ENCODE measurements around the gene PTCD3.

Gene PTCD3

GRCh38 chr2:86147793-86148192 is 41.8 kb downstream of the PTCD3 start:
- DNase-seq: no peak

GRCh38 chr2:86150502-86150901 is 44.5 kb downstream of the PTCD3 start:
- no peak for DNase-seq

GRCh38 chr2:86157009-86157556 is 51.0 kb downstream of the PTCD3 start:
- no peak for DNase-seq

- DNase-seq: no peak
Observed at GRCh38 chr2:86158286-86158685, 52.3 kb downstream of the PTCD3 start.

GRCh38 chr2:86160156-86160952 is 54.3 kb downstream of the PTCD3 start:
- no peak for DNase-seq

- DNase-seq: no peak
Observed at GRCh38 chr2:86170449-86170848, 64.4 kb downstream of the PTCD3 start.

- no peak for DNase-seq
Observed at GRCh38 chr2:86171295-86171694, 65.3 kb downstream of the PTCD3 start.

GRCh38 chr2:86172610-86173009 is 66.6 kb downstream of the PTCD3 start:
- DNase-seq: no peak

- no peak for DNase-seq
Observed at GRCh38 chr2:86174445-86174844, 68.4 kb downstream of the PTCD3 start.

GRCh38 chr2:86175828-86176227 is 69.8 kb downstream of the PTCD3 start:
- no peak for DNase-seq

- DNase-seq: no peak
Observed at GRCh38 chr2:86176597-86176996, 70.6 kb downstream of the PTCD3 start.

GRCh38 chr2:86185517-86186212 is 79.6 kb downstream of the PTCD3 start:
- peak; percentile 59 for DNase-seq

- no peak for DNase-seq
Observed at GRCh38 chr2:86186431-86186830, 80.4 kb downstream of the PTCD3 start.

- DNase-seq: no peak
Observed at GRCh38 chr2:86189782-86190416, 83.9 kb downstream of the PTCD3 start.

Data from CD4-positive, alpha-beta T cell treated with Interleukin-12 subunit alpha and Interleukin-12 subunit beta, for 1 hour (primary cell).